A549 (cell line): Measurements from ENCODE around the gene CACNA1C.

Source experiments
- BCL3 ChIP-seq: fragments of >200 bp; sonication (Bioruptor Twin); formaldehyde crosslinking; IDR thresholded peaks from 3 replicates; pipeline ENCODE4 v1.6.1; 2016
- CTCF ChIP-seq: fragments of >200 bp; sonication (Bioruptor Twin); formaldehyde crosslinking; IDR thresholded peaks from 3 replicates; pipeline ENCODE4 v1.5.1; 2016
- EP300 ChIP-seq, 2 experiments: fragments of >200 bp; sonication (Bioruptor Twin); formaldehyde crosslinking; IDR thresholded peaks; 2 replicates in 1 of 2; 3 replicates in 1 of 2; pipeline ENCODE4 v1.6.1; 2016 to 2017
- MAZ ChIP-seq: fragments of 150-350 bp; IDR thresholded peaks from 2 replicates; pipeline ENCODE4 v1.6.1; 2014; ENCODE audit warnings: antibody characterized with exemption, low read depth, low read length, borderline replicate concordance
- NFE2L2 ChIP-seq: fragments of 150-350 bp; conservative IDR thresholded peaks from 2 replicates; pipeline ENCODE4 v1.6.1; 2014; ENCODE audit warnings: low read length
- POLR2A ChIP-seq: IDR thresholded peaks from 2 replicates; pipeline ENCODE4 v1.6.1; 2012; ENCODE audit warnings: mild to moderate bottlenecking, low read length
- RAD21 ChIP-seq, 2 experiments: fragments of >200 bp in 1 of 2; sonication (Bioruptor Twin) in 1 of 2; formaldehyde crosslinking in 1 of 2; IDR thresholded peaks in 1 of 2; conservative IDR thresholded peaks in 1 of 2; 2 replicates in 1 of 2; 3 replicates in 1 of 2; pipeline ENCODE4 v1.6.1; 2012 to 2018; ENCODE audit warnings: inconsistent platforms in 1 of 2
- RFX5 ChIP-seq: fragments of 450-650 bp; IDR thresholded peaks from 2 replicates; pipeline ENCODE4 v1.7.1; 2014; ENCODE audit warnings: antibody characterized with exemption, mild to moderate bottlenecking, moderate library complexity
- USF2 ChIP-seq: fragments of 450-650 bp; IDR thresholded peaks from 2 replicates; pipeline ENCODE4 v1.6.1; 2014; ENCODE audit warnings: antibody characterized with exemption
- ZNF302 ChIP-seq: fragments of 250-450 bp; sonication (Bioruptor Pico); IDR thresholded peaks from 2 replicates; pipeline ENCODE4 v1.9.0; 2021; ENCODE audit warnings: inconsistent platforms, mild to moderate bottlenecking, moderate library complexity
- ZSCAN20 ChIP-seq: fragments of 250-450 bp; sonication (Bioruptor Pico); IDR thresholded peaks from 2 replicates; pipeline ENCODE4 v1.8.0; 2022; ENCODE audit warnings: mild to moderate bottlenecking, moderate library complexity

- TF ChIP-seq RAD21 (conservative IDR thresholded peaks at IDR 0.05 in 1 of 2, IDR thresholded peaks at IDR 0.05 in 1 of 2) (no peak), USF2 (no peak), CTCF (no peak), MAZ (no peak), EP300 (IDR thresholded peaks at IDR 0.05) (no peak), ZNF302 (CRISPR knock-in tag) (no peak), POLR2A (no peak), RFX5 (no peak), ZSCAN20 (CRISPR knock-in tag) (no peak), BCL3 (no peak), NFE2L2 (no peak)
Measured at GRCh38 chr12:2261708-2262107, 208.9 kb downstream of the CACNA1C start.
